ENCODE measurements around the gene TCFL5.

Gene TCFL5

DNA sequence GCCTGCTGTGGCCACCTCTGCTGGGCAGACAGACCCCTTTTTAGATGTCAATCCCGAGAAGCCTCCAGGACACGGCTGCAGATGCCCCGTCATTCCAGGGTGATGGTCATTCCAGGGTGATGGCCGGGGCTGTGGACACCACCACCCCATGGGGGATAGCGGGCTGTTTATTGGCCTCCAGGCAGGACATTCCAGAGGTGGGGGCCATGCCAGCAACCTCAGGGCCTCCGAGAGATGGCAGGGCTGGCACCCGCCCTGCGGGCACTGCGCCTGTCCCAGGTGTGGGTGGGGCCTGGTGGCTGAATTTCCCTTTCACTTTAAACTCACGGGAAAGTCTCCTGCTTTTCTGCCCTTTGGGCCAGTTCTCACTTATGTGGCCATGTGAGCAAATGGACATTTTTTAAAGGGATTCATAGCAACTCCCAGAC, 30.2 kb downstream of the TCFL5 start:
- Histone ChIP-seq H3K79me2 (ENCODE audit: insufficient read depth, low read length) (no peaks in the 10 kb centered on the region), H3K4me1 (ENCODE audit: insufficient read depth, low read length, poor library complexity, severe bottlenecking) (no peaks in the 10 kb centered on the region), H3K36me3 (ENCODE audit: insufficient read depth, low read length) (no peaks in the 10 kb centered on the region), H3K9me2 (replicated peaks; ENCODE audit: low read depth, low read length) (no peaks in the 10 kb centered on the region), H3K27me3 (ENCODE audit: insufficient read depth, low read length, poor library complexity, severe bottlenecking) (no peaks in the 10 kb centered on the region), H2AFZ (ENCODE audit: low read length) (no peak overlapping the region), H3K9ac (ENCODE audit: low read depth, low read length, poor library complexity, severe bottlenecking) (no peak overlapping the region), H3F3A (ENCODE audit: low read depth) (no peaks in the 10 kb centered on the region), H3K9me3 (ENCODE audit: insufficient read depth, low read depth, low read length) (no peaks in the 10 kb centered on the region), H3K4me2 (ENCODE audit: low read depth, low read length, poor library complexity, severe bottlenecking) (no peak overlapping the region), H4K20me1 (ENCODE audit: insufficient read depth, low read length, poor library complexity, severe bottlenecking) (no peaks in the 10 kb centered on the region), H3K4me3 (ENCODE audit: low read length, poor library complexity, severe bottlenecking) (no peak overlapping the region)
- TF ChIP-seq, protein P1, sequence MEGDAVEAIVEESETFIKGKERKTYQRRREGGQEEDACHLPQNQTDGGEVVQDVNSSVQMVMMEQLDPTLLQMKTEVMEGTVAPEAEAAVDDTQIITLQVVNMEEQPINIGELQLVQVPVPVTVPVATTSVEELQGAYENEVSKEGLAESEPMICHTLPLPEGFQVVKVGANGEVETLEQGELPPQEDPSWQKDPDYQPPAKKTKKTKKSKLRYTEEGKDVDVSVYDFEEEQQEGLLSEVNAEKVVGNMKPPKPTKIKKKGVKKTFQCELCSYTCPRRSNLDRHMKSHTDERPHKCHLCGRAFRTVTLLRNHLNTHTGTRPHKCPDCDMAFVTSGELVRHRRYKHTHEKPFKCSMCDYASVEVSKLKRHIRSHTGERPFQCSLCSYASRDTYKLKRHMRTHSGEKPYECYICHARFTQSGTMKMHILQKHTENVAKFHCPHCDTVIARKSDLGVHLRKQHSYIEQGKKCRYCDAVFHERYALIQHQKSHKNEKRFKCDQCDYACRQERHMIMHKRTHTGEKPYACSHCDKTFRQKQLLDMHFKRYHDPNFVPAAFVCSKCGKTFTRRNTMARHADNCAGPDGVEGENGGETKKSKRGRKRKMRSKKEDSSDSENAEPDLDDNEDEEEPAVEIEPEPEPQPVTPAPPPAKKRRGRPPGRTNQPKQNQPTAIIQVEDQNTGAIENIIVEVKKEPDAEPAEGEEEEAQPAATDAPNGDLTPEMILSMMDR (conservative IDR thresholded peaks at IDR 0.05; ENCODE audit: low read length): no peak
- no peak for TF ChIP-seq EZH2phosphoT487 (IDR thresholded peaks at IDR 0.05; ENCODE audit: borderline replicate concordance)

DNA sequence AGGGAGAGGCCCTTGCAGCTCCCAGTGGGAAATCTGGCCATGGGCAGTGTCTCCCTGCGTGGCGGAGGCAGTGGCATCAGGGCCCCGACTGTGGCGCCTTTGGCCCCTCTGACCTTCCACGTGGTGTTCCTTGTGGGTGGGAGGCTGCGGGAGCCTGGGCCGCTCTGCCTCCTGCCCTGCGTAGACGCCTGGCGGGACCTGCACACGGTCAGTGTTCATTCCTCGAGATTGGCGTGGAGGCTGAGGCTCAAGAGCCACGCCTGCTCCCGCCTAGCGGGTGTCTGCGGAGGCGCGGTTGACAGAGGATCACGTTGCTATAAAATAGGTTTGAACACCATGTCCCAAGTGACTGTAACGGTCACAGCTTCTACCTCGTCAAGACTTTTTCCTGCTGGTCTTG, 30.8 kb downstream of the TCFL5 start:
- Histone ChIP-seq H3K4me3 (ENCODE audit: low read length, poor library complexity, severe bottlenecking) (no peak overlapping the region), H3K27me3 (ENCODE audit: insufficient read depth, low read length, poor library complexity, severe bottlenecking) (no peaks in the 10 kb centered on the region), H3K79me2 (ENCODE audit: insufficient read depth, low read length) (no peaks in the 10 kb centered on the region), H3F3A (ENCODE audit: low read depth) (no peaks in the 10 kb centered on the region), H2AFZ (ENCODE audit: low read length) (no peak overlapping the region), H3K4me1 (ENCODE audit: insufficient read depth, low read length, poor library complexity, severe bottlenecking) (no peaks in the 10 kb centered on the region), H3K9ac (ENCODE audit: low read depth, low read length, poor library complexity, severe bottlenecking) (no peak overlapping the region), H4K20me1 (ENCODE audit: insufficient read depth, low read length, poor library complexity, severe bottlenecking) (no peaks in the 10 kb centered on the region), H3K9me3 (ENCODE audit: insufficient read depth, low read depth, low read length) (no peaks in the 10 kb centered on the region), H3K4me2 (ENCODE audit: low read depth, low read length, poor library complexity, severe bottlenecking) (no peak overlapping the region), H3K36me3 (ENCODE audit: insufficient read depth, low read length) (no peaks in the 10 kb centered on the region), H3K9me2 (replicated peaks; ENCODE audit: low read depth, low read length) (no peaks in the 10 kb centered on the region)
- TF ChIP-seq, protein P1 (conservative IDR thresholded peaks at IDR 0.05; ENCODE audit: low read length): no peak
- no peak for TF ChIP-seq EZH2phosphoT487 (IDR thresholded peaks at IDR 0.05; ENCODE audit: borderline replicate concordance)

DNA sequence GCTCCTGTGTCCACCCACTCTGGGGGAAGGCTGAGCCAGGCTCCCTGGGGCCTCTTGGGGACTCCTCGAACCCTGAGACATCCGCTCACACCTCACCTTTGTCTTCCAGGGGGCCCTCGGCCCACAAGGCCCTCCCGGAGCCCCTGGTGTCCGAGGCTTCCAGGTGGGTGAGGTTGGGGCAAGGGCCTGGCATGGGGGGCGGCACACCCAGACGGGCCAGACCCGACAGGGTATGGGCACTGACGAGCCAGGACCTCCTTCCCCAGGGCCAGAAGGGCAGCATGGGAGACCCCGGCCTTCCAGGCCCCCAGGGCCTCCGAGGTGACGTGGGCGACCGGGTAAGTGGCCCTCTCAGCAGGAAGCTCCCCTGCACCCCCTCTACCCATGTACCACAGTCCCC, 31.4 kb downstream of the TCFL5 start:
- Histone ChIP-seq H3F3A (ENCODE audit: low read depth) (no peaks in the 10 kb centered on the region), H2AFZ (ENCODE audit: low read length) (no peak overlapping the region), H3K4me1 (ENCODE audit: insufficient read depth, low read length, poor library complexity, severe bottlenecking) (no peaks in the 10 kb centered on the region), H4K20me1 (ENCODE audit: insufficient read depth, low read length, poor library complexity, severe bottlenecking) (no peaks in the 10 kb centered on the region), H3K36me3 (ENCODE audit: insufficient read depth, low read length) (no peaks in the 10 kb centered on the region), H3K9me2 (replicated peaks; ENCODE audit: low read depth, low read length) (no peaks in the 10 kb centered on the region), H3K9me3 (ENCODE audit: insufficient read depth, low read depth, low read length) (no peaks in the 10 kb centered on the region), H3K9ac (ENCODE audit: low read depth, low read length, poor library complexity, severe bottlenecking) (no peak overlapping the region), H3K4me3 (ENCODE audit: low read length, poor library complexity, severe bottlenecking) (no peak overlapping the region), H3K79me2 (ENCODE audit: insufficient read depth, low read length) (no peaks in the 10 kb centered on the region), H3K27me3 (ENCODE audit: insufficient read depth, low read length, poor library complexity, severe bottlenecking) (no peaks in the 10 kb centered on the region), H3K4me2 (ENCODE audit: low read depth, low read length, poor library complexity, severe bottlenecking) (no peak overlapping the region)
- TF ChIP-seq, protein P1 (conservative IDR thresholded peaks at IDR 0.05; ENCODE audit: low read length): no peak
- TF ChIP-seq EZH2phosphoT487 (IDR thresholded peaks at IDR 0.05; ENCODE audit: borderline replicate concordance): no peak
